T47D (cell line): ENCODE measurements around the gene NUP107.

ENCODE experiments used
- DNase-seq, 2 experiments: peaks; one replicate each; pipeline versions ENCODE4 v3.0.0 to v3.0.0-alpha.2; 2011 to 2012; ENCODE audit warnings: low read depth in 1 of 2, low spot score in 1 of 2
- JUND ChIP-seq: IDR thresholded peaks from 2 replicates; pipeline ENCODE4 v1.6.1; 2012; ENCODE audit warnings: low read depth
- in situ Hi-C: cut with HindIII; loops from 2 replicates; pipeline ENCODE4 v1.10.0; 2016; ENCODE audit warnings: low sequenced_read_pairs, low pct_unique_long_range_greater_than_20kb

Gene NUP107

GRCh38 chr12:68768431-68768939 lies 81.7 kb downstream of the NUP107 start:
- no peak for TF ChIP-seq JUND
- in situ Hi-C loops: no loop called here
- no peak for DNase-seq

GRCh38 chr12:68769941-68770340 lies 83.2 kb downstream of the NUP107 start:
- no peak for DNase-seq
- TF ChIP-seq JUND: no peak
- in situ Hi-C loops: no loop called here

GRCh38 chr12:68771223-68771925 lies 84.6 kb downstream of the NUP107 start:
- in situ Hi-C loops: no loop called here
- DNase-seq: peak in 1 of 2 experiments; percentile 31

GRCh38 chr12:68772714-68773113 lies 85.9 kb downstream of the NUP107 start:
- TF ChIP-seq JUND: no peak
- in situ Hi-C loops: no loop called here
- DNase-seq: no peak

More at GRCh38 chr12:68771223-68771925, 84.6 kb downstream of the NUP107 start:
- no peak for TF ChIP-seq JUND

- no peak for TF ChIP-seq JUND
- DNase-seq: no peak
- in situ Hi-C loops: no loop called here
These were observed 86.8 kb downstream of the NUP107 start for GRCh38 chr12:68773582-68773981.

GRCh38 chr12:68775121-68775630 lies 88.4 kb downstream of the NUP107 start:
- in situ Hi-C loops: no loop called here
- no peak for TF ChIP-seq JUND
- DNase-seq: no peak

GRCh38 chr12:68776976-68777610 lies 90.3 kb downstream of the NUP107 start:
- DNase-seq: no peak
- no peak for TF ChIP-seq JUND
- in situ Hi-C loops: no loop called here

- no peak for DNase-seq
- in situ Hi-C loops: no loop called here
- no peak for TF ChIP-seq JUND
These were observed 92.5 kb downstream of the NUP107 start for GRCh38 chr12:68779280-68779679.

GRCh38 chr12:68780731-68781130 lies 94.0 kb downstream of the NUP107 start:
- in situ Hi-C loops: no loop called here
- DNase-seq: no peak

GRCh38 chr12:68781728-68782127 lies 95.0 kb downstream of the NUP107 start:
- no peak for DNase-seq
- TF ChIP-seq JUND: no peak
- in situ Hi-C loops: no loop called here

More at GRCh38 chr12:68780731-68781130, 94.0 kb downstream of the NUP107 start:
- TF ChIP-seq JUND: no peak

GRCh38 chr12:68784015-68784414 lies 97.2 kb downstream of the NUP107 start:
- in situ Hi-C loops: no loop called here
- DNase-seq: no peak
- TF ChIP-seq JUND: no peak

- no peak for TF ChIP-seq JUND
- DNase-seq: no peak
- in situ Hi-C loops: no loop called here
These were observed 98.6 kb downstream of the NUP107 start for GRCh38 chr12:68785358-68785757.

- in situ Hi-C loops: no loop called here
- no peak for TF ChIP-seq JUND
- DNase-seq: no peak
These were observed 99.0 kb downstream of the NUP107 start for GRCh38 chr12:68785823-68786222.

GRCh38 chr12:68786929-68787328 lies 100.2 kb downstream of the NUP107 start:
- DNase-seq: peak; percentile 50 to 70
- in situ Hi-C loops: no loop called here
- TF ChIP-seq JUND: no peak
